A549 (cell line): Measurements from ENCODE around the gene RTN4RL1. TPM values are rescaled to one million over a fixed set of nuclear protein-coding genes. Genes with fewer than 3 reads are reported as not detected.
A peak's percentile ranks its signal among the peaks of the same experiment; 100 is the strongest.

Experiments used
- ATAC-seq, 2 experiments: fragments of 200-7000 bp in 1 of 2; fragments of >200 bp in 1 of 2; cut with Nextera tagmentation in 1 of 2; cut with Tn5 transposase in 1 of 2; 3 replicates each; pipeline versions ENCODE4 v1.8.0 to v1.9.1; 2018 to 2020; ENCODE audit warnings: mild to moderate bottlenecking in 1 of 2, moderate library complexity in 1 of 2
- CTCF ChIA-PET: fragments of 300-600 bp; sonication (Branson Sonifier 250); formaldehyde crosslinking; extraction: SDS; loops from one replicate; lab custom pipeline; 2021; ENCODE audit warnings: antibody characterized with exemption, inconsistent platforms; lab: Yijun Ruan, JAX
- POLR2A ChIA-PET: fragments of 350-600 bp; formaldehyde crosslinking; extraction: SDS; loops from one replicate; lab custom pipeline; 2021; ENCODE audit warnings: antibody characterized with exemption, inconsistent platforms; lab: Yijun Ruan, JAX
- DNase-seq, 2 experiments: peaks; one replicate each; pipeline versions ENCODE4 v3.0.0 to v3.0.0-alpha.2; 2011 to 2016; ENCODE audit warnings: low read depth in 1 of 2, low spot score in 1 of 2
- FAIRE-seq: peaks from 2 replicates; lab custom pipeline; 2011; peaks lifted over from hg19 to GRCh38; lab: Jason Lieb, UNC
- H3K27ac ChIP-seq, 2 experiments: fragments of >200 bp; sonication (Bioruptor Twin); formaldehyde crosslinking; 3 replicates each; pipeline ENCODE4 v1.5.1; 2016 to 2017
- H3K4me1 ChIP-seq: fragments of >200 bp; sonication (Bioruptor Twin); formaldehyde crosslinking; 3 replicates; pipeline ENCODE4 v1.6.1; 2016
- H3K4me2 ChIP-seq: fragments of >200 bp; sonication (Bioruptor Twin); formaldehyde crosslinking; 3 replicates; pipeline ENCODE4 v1.6.1; 2016
- H3K4me3 ChIP-seq: fragments of >200 bp; sonication (Bioruptor Twin); formaldehyde crosslinking; 3 replicates; pipeline ENCODE4 v1.5.1; 2016
- H3K9me3 ChIP-seq: fragments of >200 bp; sonication (Bioruptor Twin); formaldehyde crosslinking; 3 replicates; pipeline ENCODE4 v1.6.1; 2016
- CBX8 ChIP-seq: fragments of 200-600 bp; sonication (generic); IDR thresholded peaks from 2 replicates; pipeline ENCODE4 v1.6.1; 2016
- EHMT2 ChIP-seq: fragments of 200-600 bp; sonication (generic); IDR thresholded peaks from 2 replicates; pipeline ENCODE4 v1.6.1; 2016; ENCODE audit warnings: antibody characterized with exemption, low read depth, mild to moderate bottlenecking, moderate library complexity
- FOSB ChIP-seq: fragments of 250-450 bp; sonication (Bioruptor Pico); IDR thresholded peaks from 2 replicates; pipeline ENCODE4 v1.5.0; 2020; ENCODE audit warnings: mild to moderate bottlenecking, moderate library complexity
- FOXS1 ChIP-seq: fragments of 250-450 bp; sonication (Bioruptor Pico); IDR thresholded peaks from 2 replicates; pipeline ENCODE4 v1.5.0; 2020; ENCODE audit warnings: mild to moderate bottlenecking, moderate library complexity
- GATA3 ChIP-seq: IDR thresholded peaks from 2 replicates; pipeline ENCODE4 v1.6.1; 2012; ENCODE audit warnings: borderline replicate concordance
- JUNB ChIP-seq: fragments of >200 bp; sonication (Bioruptor Twin); formaldehyde crosslinking; IDR thresholded peaks from 2 replicates; pipeline ENCODE4 v1.6.1; 2016
- MAZ ChIP-seq: fragments of 150-350 bp; IDR thresholded peaks from 2 replicates; pipeline ENCODE4 v1.6.1; 2014; ENCODE audit warnings: antibody characterized with exemption, low read depth, low read length, borderline replicate concordance
- NFE2L2 ChIP-seq: fragments of 150-350 bp; conservative IDR thresholded peaks from 2 replicates; pipeline ENCODE4 v1.6.1; 2014; ENCODE audit warnings: low read length
- PHF8 ChIP-seq: fragments of 200-600 bp; sonication (generic); IDR thresholded peaks from 2 replicates; pipeline ENCODE4 v1.6.1; 2016; ENCODE audit warnings: low read depth, mild to moderate bottlenecking, antibody characterized with exemption, moderate library complexity, borderline replicate concordance
- POLR2A ChIP-seq: IDR thresholded peaks from 2 replicates; pipeline ENCODE4 v1.6.1; 2012; ENCODE audit warnings: mild to moderate bottlenecking, low read length
- POLR2AphosphoS2 ChIP-seq: conservative IDR thresholded peaks from 2 replicates; pipeline ENCODE4 v1.6.1; 2012; ENCODE audit warnings: low read length, improper control_type of control experiment, inconsistent platforms
- RARB ChIP-seq: fragments of 250-450 bp; sonication (Bioruptor Pico); IDR thresholded peaks from 2 replicates; pipeline ENCODE4 v1.8.0; 2021; ENCODE audit warnings: mild to moderate bottlenecking, moderate library complexity
- RFX5 ChIP-seq: fragments of 450-650 bp; IDR thresholded peaks from 2 replicates; pipeline ENCODE4 v1.7.1; 2014; ENCODE audit warnings: antibody characterized with exemption, mild to moderate bottlenecking, moderate library complexity
- RNF2 ChIP-seq: fragments of 200-600 bp; sonication (generic); IDR thresholded peaks from 2 replicates; pipeline ENCODE4 v1.6.1; 2016; ENCODE audit warnings: low read depth, mild to moderate bottlenecking, antibody characterized with exemption, moderate library complexity, borderline replicate concordance
- SMC3 ChIP-seq: fragments of >200 bp; sonication (Bioruptor Twin); formaldehyde crosslinking; IDR thresholded peaks from 3 replicates; pipeline ENCODE4 v1.6.1; 2018; ENCODE audit warnings: inconsistent platforms
- ZC3H11A ChIP-seq: fragments of 450-650 bp; IDR thresholded peaks from 2 replicates; pipeline ENCODE4 v1.6.1; 2014; ENCODE audit warnings: antibody characterized with exemption, mild to moderate bottlenecking
- ZNF302 ChIP-seq: fragments of 250-450 bp; sonication (Bioruptor Pico); IDR thresholded peaks from 2 replicates; pipeline ENCODE4 v1.9.0; 2021; ENCODE audit warnings: inconsistent platforms, mild to moderate bottlenecking, moderate library complexity
- WGBS: methylation state at CpG from one replicate; pipeline ENCODE4 v1.1.6; 2017; ENCODE audit errors: missing lambda C conversion rate; 5-methylcytosine and 5-hydroxymethylcytosine counted together
- polyA minus RNA-seq: library from RNA; depleted of rRNA, polyadenylated mRNA; stranded (reverse); fragments of >200 nt; gene quantifications from 2 replicates; pipeline ENCODE4 v1.2.3, GENCODE V29; 2011; rRNA and poly(A)+ RNA removed
- polyA plus RNA-seq, 4 experiments: library from polyadenylated mRNA; depleted of rRNA in 3 of 4; stranded (reverse); fragments of >200 nt; fragmentation: RNase III in 1 of 4; extraction: RNeasy Plus Mini Kit Qiagen cat#74134 plus additional on column Dnase treatment in 1 of 4; gene quantifications; 2 replicates in 3 of 4; 3 replicates in 1 of 4; pipeline ENCODE4 v1.2.3, GENCODE V29; 2011 to 2017
- TF ChIP-seq, protein P1 (sequence below): IDR thresholded peaks from 2 replicates; pipeline ENCODE4 v1.6.1; 2012; ENCODE audit warnings: low read depth, borderline replicate concordance
- TF ChIP-seq, protein P2 (sequence below): fragments of >200 bp; sonication (Bioruptor Twin); formaldehyde crosslinking; IDR thresholded peaks from 3 replicates; pipeline ENCODE4 v1.6.1; 2016
- TF ChIP-seq, protein P3 (sequence below): IDR thresholded peaks from 2 replicates; pipeline ENCODE4 v1.6.1; 2012

Gene RTN4RL1, protein sequence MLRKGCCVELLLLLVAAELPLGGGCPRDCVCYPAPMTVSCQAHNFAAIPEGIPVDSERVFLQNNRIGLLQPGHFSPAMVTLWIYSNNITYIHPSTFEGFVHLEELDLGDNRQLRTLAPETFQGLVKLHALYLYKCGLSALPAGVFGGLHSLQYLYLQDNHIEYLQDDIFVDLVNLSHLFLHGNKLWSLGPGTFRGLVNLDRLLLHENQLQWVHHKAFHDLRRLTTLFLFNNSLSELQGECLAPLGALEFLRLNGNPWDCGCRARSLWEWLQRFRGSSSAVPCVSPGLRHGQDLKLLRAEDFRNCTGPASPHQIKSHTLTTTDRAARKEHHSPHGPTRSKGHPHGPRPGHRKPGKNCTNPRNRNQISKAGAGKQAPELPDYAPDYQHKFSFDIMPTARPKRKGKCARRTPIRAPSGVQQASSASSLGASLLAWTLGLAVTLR
- 0.39 and 0.46 TPM in 2 replicates for polyA plus RNA-seq (2011; rRNA removed)
- 0.96 and 1.8 TPM in 2 replicates for polyA plus RNA-seq (2012; cell fraction: cytosol; rRNA removed)
- 1.8 and 2.1 TPM in 2 replicates for polyA plus RNA-seq (2012; cell fraction: nucleus; rRNA removed)
- polyA plus RNA-seq (2017; fragmentation: RNase III; extraction: RNeasy Plus Mini Kit Qiagen cat#74134 plus additional on column Dnase treatment): 1.4 to 1.8 TPM (median 1.5 TPM) in 3 replicates
- polyA minus RNA-seq: 0.44 and 0.45 TPM in 2 replicates

DNA sequence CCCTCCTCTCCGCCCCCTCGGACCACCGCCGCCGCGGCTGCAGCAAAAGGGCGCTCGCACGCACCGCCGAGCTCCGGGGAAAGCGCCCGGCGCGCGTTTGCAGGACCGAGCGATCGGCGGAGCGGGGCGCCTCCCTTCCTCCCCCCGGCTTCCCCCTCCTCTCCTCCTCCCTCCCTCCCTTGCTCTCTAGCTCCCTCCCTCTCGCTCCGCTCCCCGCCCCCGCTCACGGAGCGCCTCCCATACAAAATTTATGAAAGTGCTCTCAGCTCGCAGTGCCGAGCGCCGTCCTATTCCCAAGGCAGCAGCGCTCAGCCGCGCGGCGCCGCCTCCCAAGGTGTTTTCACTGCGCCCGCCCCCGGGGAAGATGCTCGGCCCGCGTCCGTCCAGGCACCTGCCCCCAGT is at the start of gene RTN4RL1:
Gene RTN4RL1, minus strand, starts transcription at position 115 of the 402 bp plus-strand sequence. CDS start 469 bp downstream, outside the sequence.
- peak within 1 kb of the TSS; percentile 44 to 78; a peak in 5 of 6 replicates for H3K27ac ChIP-seq
- H3K4me3 ChIP-seq: peak within 1 kb of the TSS; percentile 43
- CTCF ChIA-PET: interaction anchor here (0.6 to 17.0 kb wide), 46 partner anchors 7 to 746 kb away, joined by 3 to 420 read pairs (median 8); partner anchors contain the start of genes OVCA2, RILP and TRARG1
- TF ChIP-seq ZNF302 (CRISPR knock-in tag) (no peak), RFX5 (no peak), MAZ (0 out of 2 replicates have a peak, but pooled peaks have one; percentile 16), JUNB (no peak), RNF2 (0 out of 2 replicates have a peak, but pooled peaks have one; percentile 17), POLR2AphosphoS2 (no peak), NFE2L2 (no peak)
- TF ChIP-seq, protein P1, sequence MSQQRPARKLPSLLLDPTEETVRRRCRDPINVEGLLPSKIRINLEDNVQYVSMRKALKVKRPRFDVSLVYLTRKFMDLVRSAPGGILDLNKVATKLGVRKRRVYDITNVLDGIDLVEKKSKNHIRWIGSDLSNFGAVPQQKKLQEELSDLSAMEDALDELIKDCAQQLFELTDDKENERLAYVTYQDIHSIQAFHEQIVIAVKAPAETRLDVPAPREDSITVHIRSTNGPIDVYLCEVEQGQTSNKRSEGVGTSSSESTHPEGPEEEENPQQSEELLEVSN: no peak; the same call in 1 of the 2 replicates
- DNase-seq (peak; percentile 80), ATAC-seq (peak; percentile 25 to 45), FAIRE-seq (no peak)
- H3K4me1 ChIP-seq: peaks cover 14% of the 10 kb centered on the region
- H3K9me3 ChIP-seq: no peaks in the 10 kb centered on the region
- POLR2A ChIA-PET: interaction anchor here (0.6 to 3.3 kb wide), 4 partner anchors 27 to 1318 kb away, joined by 3 to 23 read pairs (median 10); no protein-coding TSS in a partner anchor
- WGBS: 2% methylated on average over 20 of the region's 47 CpGs
- peak within 1 kb of the TSS; percentile 96 for H3K4me2 ChIP-seq

DNA sequence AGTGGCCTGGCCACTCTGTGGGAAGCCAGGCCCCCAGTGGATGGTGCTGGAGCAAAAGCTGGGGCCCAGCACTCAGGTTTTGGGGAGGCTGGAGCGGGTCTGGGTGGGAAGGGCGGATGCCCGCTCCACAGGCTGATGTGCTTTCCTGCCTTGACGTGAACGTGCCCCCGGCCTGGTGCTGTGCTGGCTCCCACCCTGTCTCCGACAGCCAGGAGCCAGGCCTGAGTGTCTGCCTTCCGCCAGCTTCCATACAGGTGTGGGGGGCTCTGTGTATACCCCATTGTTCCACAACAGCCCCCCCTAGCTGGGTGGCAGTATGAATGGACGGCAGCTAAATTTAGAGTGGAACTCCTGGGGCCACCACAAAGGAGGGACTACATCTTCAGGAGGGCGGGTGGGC is 49.8 kb upstream of the RTN4RL1 start:
- CTCF ChIA-PET: interaction anchor here (0.6 to 16.6 kb wide), 5 partner anchors 10 to 170 kb away, joined by 4 to 217 read pairs (median 8); partner anchors contain the start of gene HIC1
- Histone ChIP-seq H3K27ac (no peak overlapping the region), H3K9me3 (no peaks in the 10 kb centered on the region), H3K4me3 (no peak overlapping the region), H3K4me2 (no peak overlapping the region), H3K4me1 (peaks cover 3% of the 10 kb centered on the region; the same call in 1 of the 3 replicates)
- POLR2A ChIA-PET: no interaction called here
- no peak for ATAC-seq
- WGBS: 87% methylated on average over 10 of the region's 10 CpGs
- no peak for DNase-seq
- FAIRE-seq: no peak
- TF ChIP-seq, protein P2, sequence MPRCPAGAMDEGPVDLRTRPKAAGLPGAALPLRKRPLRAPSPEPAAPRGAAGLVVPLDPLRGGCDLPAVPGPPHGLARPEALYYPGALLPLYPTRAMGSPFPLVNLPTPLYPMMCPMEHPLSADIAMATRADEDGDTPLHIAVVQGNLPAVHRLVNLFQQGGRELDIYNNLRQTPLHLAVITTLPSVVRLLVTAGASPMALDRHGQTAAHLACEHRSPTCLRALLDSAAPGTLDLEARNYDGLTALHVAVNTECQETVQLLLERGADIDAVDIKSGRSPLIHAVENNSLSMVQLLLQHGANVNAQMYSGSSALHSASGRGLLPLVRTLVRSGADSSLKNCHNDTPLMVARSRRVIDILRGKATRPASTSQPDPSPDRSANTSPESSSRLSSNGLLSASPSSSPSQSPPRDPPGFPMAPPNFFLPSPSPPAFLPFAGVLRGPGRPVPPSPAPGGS: no peak
- TF ChIP-seq CBX8: no peak
- no peak for TF ChIP-seq FOSB (CRISPR knock-in tag)
- no peak for TF ChIP-seq MAZ
- no peak for TF ChIP-seq POLR2AphosphoS2
- no peak for TF ChIP-seq FOXS1
- TF ChIP-seq SMC3: no peak
- TF ChIP-seq GATA3: no peak

DNA sequence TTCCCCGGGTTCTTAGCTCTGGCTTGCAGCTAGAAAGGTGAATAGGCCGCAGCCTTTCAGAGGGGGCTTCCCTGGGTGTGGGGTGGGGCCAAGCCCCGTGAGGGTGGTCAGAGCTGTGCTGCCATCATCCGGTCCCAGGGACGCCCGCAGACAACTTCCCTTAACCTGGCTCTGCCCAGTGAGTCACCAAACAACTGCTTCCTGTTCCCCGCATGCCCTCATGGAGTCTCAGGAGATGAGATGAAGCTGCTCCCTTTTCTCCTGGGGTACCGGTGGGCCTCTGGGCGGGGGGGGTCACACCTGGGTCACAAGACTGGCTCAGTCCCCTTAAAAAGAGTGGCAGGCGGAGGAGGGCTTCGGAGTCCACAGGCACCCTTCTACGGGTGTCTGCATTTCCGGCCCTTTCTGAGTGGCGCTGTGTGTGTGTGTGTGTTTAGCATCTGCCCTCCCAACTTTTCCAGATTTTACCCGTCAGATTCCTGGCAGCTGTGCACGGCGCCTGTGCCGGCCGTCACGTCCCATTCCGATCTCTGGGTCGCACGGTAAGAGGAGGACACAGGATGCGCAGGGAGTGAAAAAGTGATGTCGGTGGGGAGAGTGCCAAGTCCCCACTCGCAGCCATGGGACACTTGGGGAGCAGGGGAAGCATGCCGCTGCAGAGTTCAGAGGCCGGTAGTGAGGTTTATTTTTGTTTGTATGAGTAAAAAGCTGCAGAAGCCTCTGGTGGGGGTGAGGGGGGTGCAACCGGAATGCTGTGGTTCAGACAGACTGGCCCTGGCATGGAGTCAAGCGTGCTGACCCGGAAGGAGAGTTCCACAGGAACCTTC is 46.5 kb upstream of the RTN4RL1 start:
- FAIRE-seq (no peak), ATAC-seq (no peak), DNase-seq (no peak)
- Histone ChIP-seq H3K4me2 (no peak overlapping the region), H3K4me3 (no peak overlapping the region), H3K27ac (no peak overlapping the region), H3K4me1 (peaks cover 3% of the 10 kb centered on the region; the same call in 1 of the 3 replicates), H3K9me3 (no peaks in the 10 kb centered on the region)
- ChIA-PET CTCF (interaction anchor here (0.6 to 16.6 kb wide), 9 partner anchors 15 to 206 kb away, joined by 3 to 217 read pairs (median 5); partner anchors contain the start of gene HIC1), POLR2A (no interaction called here)
- TF ChIP-seq, protein P3, sequence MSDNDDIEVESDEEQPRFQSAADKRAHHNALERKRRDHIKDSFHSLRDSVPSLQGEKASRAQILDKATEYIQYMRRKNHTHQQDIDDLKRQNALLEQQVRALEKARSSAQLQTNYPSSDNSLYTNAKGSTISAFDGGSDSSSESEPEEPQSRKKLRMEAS: no peak
- no peak for TF ChIP-seq POLR2A
- no peak for TF ChIP-seq ZC3H11A
- TF ChIP-seq PHF8: no peak
- no peak for TF ChIP-seq EHMT2
- TF ChIP-seq RARB (CRISPR knock-in tag): no peak
- 91% methylated on average over 31 of the region's 31 CpGs for WGBS
